Stomach (tissue), 9 donors: ENCODE data around the gene C1QL1. TPM values are rescaled to one million over a fixed set of nuclear protein-coding genes. Genes with fewer than 3 reads are reported as not detected.

ENCODE experiments used
- DNase-seq, 2 donors: peaks; one replicate each; pipeline versions ENCODE4 v3.0.0 to v3.0.0-alpha.2; 2013 to 2019
- H3K27ac ChIP-seq, 5 donors: fragments of 200-600 bp in 4 of 5; sonication (generic) in 4 of 5; one replicate each; pipeline ENCODE4 v1.5.1; 2013 to 2019; ENCODE audit warnings: mild to moderate bottlenecking in 1 of 5, moderate library complexity in 1 of 5
- H3K27me3 ChIP-seq, 3 donors: fragments of 200-600 bp; sonication (generic); one replicate each; pipeline ENCODE4 v1.5.1; 2017 to 2019; ENCODE audit warnings: mixed run types in 1 of 3
- H3K36me3 ChIP-seq, 4 donors: fragments of 200-600 bp; sonication (generic); 1 replicate in 3 of 4; 2 replicates in 1 of 4; pipeline ENCODE4 v1.5.1; 2016 to 2019
- H3K4me1 ChIP-seq, 4 donors: fragments of 200-600 bp; sonication (generic); one replicate each; pipeline ENCODE4 v1.5.1; 2016 to 2019
- H3K4me3 ChIP-seq, 4 donors: fragments of 200-600 bp; sonication (generic) in 3 of 4; one replicate each; pipeline ENCODE4 v1.5.1; 2016 to 2019; ENCODE audit warnings: mild to moderate bottlenecking in 1 of 4
- H3K9me3 ChIP-seq, 4 donors: fragments of 200-600 bp; sonication (generic); one replicate each; pipeline ENCODE4 v1.5.1; 2016 to 2019
- EP300 ChIP-seq: sonication (generic); formaldehyde crosslinking; IDR thresholded peaks from one replicate; pipeline ENCODE4 v1.6.1; 2017; ENCODE audit warnings: antibody characterized with exemption
- POLR2A ChIP-seq, 4 donors: fragments of 450-650 bp; IDR thresholded peaks; one replicate each; pipeline ENCODE4 v1.6.1; 2016; ENCODE audit warnings: antibody characterized with exemption in 4 of 4, control low read depth in 2 of 4, mild to moderate bottlenecking in 1 of 4, moderate library complexity in 1 of 4
- POLR2AphosphoS5 ChIP-seq, 3 donors: sonication (generic); formaldehyde crosslinking; IDR thresholded peaks; one replicate each; pipeline ENCODE4 v1.6.1; 2016; ENCODE audit warnings: antibody characterized with exemption in 3 of 3
- WGBS, 5 donors: extraction: QIAGEN DNeasy Blood & Tissue Kit in 3 of 5; methylation state at CpG; one replicate each; pipeline versions ENCODE4 v1.1.5 to v1.1.7; 2013 to 2018; 5-methylcytosine and 5-hydroxymethylcytosine counted together
- intact Hi-C: fragments of 100-400 bp; cut with DNase I; formaldehyde crosslinking; loops from one replicate; pipeline ENCODE4 v1.15.1; 2023; ENCODE audit warnings: low total_unique reads
- polyA plus RNA-seq, 3 donors: library from polyadenylated mRNA; stranded (reverse); fragments of 200-250 nt; gene quantifications; one replicate each; pipeline ENCODE4 v1.2.3, GENCODE V29; 2013
- total RNA-seq, 5 donors: library from RNA; depleted of rRNA; stranded (reverse); fragments of >200 nt; gene quantifications; one replicate each; pipeline versions ENCODE4 v1.1.0 to v1.2.3, GENCODE V29; 2014 to 2016
- TF ChIP-seq, protein P1 (sequence below), 7 experiments: fragments of 450-650 bp in 4 of 7; fragments of 200-600 bp in 3 of 7; sonication (generic) in 3 of 7; IDR thresholded peaks; one replicate each; pipeline ENCODE4 v1.5.1; 2016 to 2019; ENCODE audit warnings: antibody characterized with exemption in 7 of 7, control low read depth in 2 of 7, mild to moderate bottlenecking in 1 of 7
- donor health status: healthy with polysubstance abuse.
- donor health status: Bipolar disorder and iron deficiency.
- donor health status: healthy.

C1QL1 gene
- total and polyA plus RNA-seq, 8 donors, result 2.2 to 16.3 (median 5.2) TPM; not detected in 1

- WGBS, 5 donors, result 8 to 21% (median 12%) methylated on average over 11 to 21 of the region's 21 CpGs
- no peak for DNase-seq
- TF ChIP-seq POLR2AphosphoS5 (IDR thresholded peaks at IDR 0.05) (no peak), POLR2A (IDR thresholded peaks at IDR 0.05) (no peak), EP300 (no peak)
- TF ChIP-seq, protein P1, sequence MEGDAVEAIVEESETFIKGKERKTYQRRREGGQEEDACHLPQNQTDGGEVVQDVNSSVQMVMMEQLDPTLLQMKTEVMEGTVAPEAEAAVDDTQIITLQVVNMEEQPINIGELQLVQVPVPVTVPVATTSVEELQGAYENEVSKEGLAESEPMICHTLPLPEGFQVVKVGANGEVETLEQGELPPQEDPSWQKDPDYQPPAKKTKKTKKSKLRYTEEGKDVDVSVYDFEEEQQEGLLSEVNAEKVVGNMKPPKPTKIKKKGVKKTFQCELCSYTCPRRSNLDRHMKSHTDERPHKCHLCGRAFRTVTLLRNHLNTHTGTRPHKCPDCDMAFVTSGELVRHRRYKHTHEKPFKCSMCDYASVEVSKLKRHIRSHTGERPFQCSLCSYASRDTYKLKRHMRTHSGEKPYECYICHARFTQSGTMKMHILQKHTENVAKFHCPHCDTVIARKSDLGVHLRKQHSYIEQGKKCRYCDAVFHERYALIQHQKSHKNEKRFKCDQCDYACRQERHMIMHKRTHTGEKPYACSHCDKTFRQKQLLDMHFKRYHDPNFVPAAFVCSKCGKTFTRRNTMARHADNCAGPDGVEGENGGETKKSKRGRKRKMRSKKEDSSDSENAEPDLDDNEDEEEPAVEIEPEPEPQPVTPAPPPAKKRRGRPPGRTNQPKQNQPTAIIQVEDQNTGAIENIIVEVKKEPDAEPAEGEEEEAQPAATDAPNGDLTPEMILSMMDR (IDR thresholded peaks at IDR 0.05), result no peak
- Histone ChIP-seq H3K4me3 (peak overlapping the region in 3 of 4 donors; percentile 25 to 55 (median 50)), H3K4me1 (peaks cover 36 to 44% (median 39%) of the 10 kb centered on the region in 4 donors), H3K36me3 (no peaks in the 10 kb centered on the region), H3K9me3 (no peaks in the 10 kb centered on the region), H3K27ac (no peak overlapping the region), H3K27me3 (peaks cover 8 to 90% (median 72%) of the 10 kb centered on the region in 3 donors)
- intact Hi-C loops, result no loop called here
Observed at GRCh38 chr17:44966348-44967025, 1.6 kb downstream of the C1QL1 start.

GRCh38 chr17:44965481-44966234 lies 2.4 kb downstream of the C1QL1 start:
- Histone ChIP-seq H3K4me1 (peaks cover 36 to 44% (median 38%) of the 10 kb centered on the region in 4 donors), H3K27ac (no peak overlapping the region), H3K36me3 (no peaks in the 10 kb centered on the region), H3K27me3 (peaks cover 8 to 89% (median 72%) of the 10 kb centered on the region in 3 donors), H3K9me3 (no peaks in the 10 kb centered on the region), H3K4me3 (no peak overlapping the region)
- no peak for TF ChIP-seq EP300
- TF ChIP-seq POLR2AphosphoS5 (IDR thresholded peaks at IDR 0.05), result no peak
- 48 to 66% (median 58%) methylated on average over 5 of the region's 5 CpGs for WGBS, 5 donors
- DNase-seq, result no peak
- intact Hi-C loops, result no loop called here

DNA sequence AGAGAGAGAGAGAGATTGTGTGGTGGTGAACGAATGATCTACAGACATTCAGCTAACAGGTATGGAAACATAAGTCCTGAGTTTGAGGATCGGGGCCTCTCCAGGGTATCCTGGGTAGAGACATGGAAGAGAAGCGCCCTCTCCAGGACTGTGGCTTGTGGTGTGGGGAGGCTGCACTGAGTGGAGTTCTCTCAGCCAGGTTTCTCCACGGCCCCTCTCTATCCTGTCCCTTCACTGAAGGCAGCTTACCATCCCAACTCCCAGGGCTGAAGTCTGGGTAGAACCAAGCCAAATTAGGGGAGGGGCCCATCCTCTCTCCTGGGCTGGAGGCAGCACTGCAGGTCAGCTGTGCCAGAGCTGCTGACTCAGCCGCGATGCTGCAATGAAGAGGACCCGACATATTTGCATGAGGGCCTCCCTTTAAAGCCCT lies 6.2 kb downstream of the C1QL1 start:
- Histone ChIP-seq H3K27me3 (peaks cover 12 to 87% (median 51%) of the 10 kb centered on the region in 3 donors), H3K4me1 (peaks cover 14 to 20% (median 15%) of the 10 kb centered on the region in 4 donors), H3K9me3 (no peaks in the 10 kb centered on the region), H3K4me3 (no peak overlapping the region), H3K36me3 (no peaks in the 10 kb centered on the region), H3K27ac (no peak overlapping the region)
- no peak for DNase-seq
- TF ChIP-seq POLR2A (IDR thresholded peaks at IDR 0.05) (no peak), EP300 (no peak), POLR2AphosphoS5 (IDR thresholded peaks at IDR 0.05) (no peak)
- TF ChIP-seq, protein P1 (IDR thresholded peaks at IDR 0.05), result no peak
- WGBS, 5 donors, result 63 to 80% (median 70%) methylated on average over 7 of the region's 7 CpGs
- intact Hi-C loops, result no loop called here

DNA sequence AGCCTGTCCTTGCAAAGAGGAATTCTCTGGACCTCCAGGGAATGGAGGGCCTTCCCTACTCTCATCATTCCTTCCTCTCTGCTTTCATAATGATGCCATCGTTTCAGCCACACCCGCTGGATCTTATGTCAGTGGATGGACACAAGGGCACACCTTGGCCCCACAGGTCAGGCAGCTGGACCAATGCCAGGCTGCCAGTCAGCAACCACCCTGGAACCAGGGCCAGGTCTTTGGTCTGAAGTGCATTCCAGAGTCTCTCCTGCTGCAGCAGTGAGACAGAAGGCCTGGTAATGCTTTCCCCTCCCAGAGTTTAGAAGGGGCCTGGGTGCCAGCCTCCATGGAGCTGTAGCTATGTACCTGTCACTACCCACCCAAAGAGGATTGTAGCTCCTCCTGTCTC lies 7.4 kb downstream of the C1QL1 start:
- intact Hi-C loops, result no loop called here
- peaks cover 8 to 81% (median 38%) of the 10 kb centered on the region in 3 donors for H3K27me3 ChIP-seq
- DNase-seq, result no peak

More for the DNA sequence above, 7.4 kb downstream of the C1QL1 start:
- H3K4me1 ChIP-seq, result peaks cover 8 to 11% (median 10%) of the 10 kb centered on the region in 4 donors
- no peaks in the 10 kb centered on the region for H3K36me3 ChIP-seq
- H3K9me3 ChIP-seq, result no peaks in the 10 kb centered on the region
- H3K27ac ChIP-seq, result no peak overlapping the region
- WGBS, 5 donors, result 50 to 77% (median 70%) methylated on average over 2 of the region's 2 CpGs
- H3K4me3 ChIP-seq, result no peak overlapping the region
- TF ChIP-seq EP300 (no peak), POLR2AphosphoS5 (IDR thresholded peaks at IDR 0.05) (no peak), POLR2A (IDR thresholded peaks at IDR 0.05) (no peak)
- TF ChIP-seq, protein P1 (IDR thresholded peaks at IDR 0.05), result no peak
